GM18520 (cell line): ENCODE results near the gene ZNF677.
"Not testable (repeated sequence)": the region's sequence is repeated elsewhere in the genome, so short reads cannot be mapped to it uniquely, and the experiment has no call there.

Source experiments
- ATAC-seq: cut with Tn5 transposase; IDR thresholded peaks from one replicate; pipeline ENCODE4 v1.9.1; 2021; ENCODE audit not compliant: unreplicated experiment

The ZNF677 gene

DNA sequence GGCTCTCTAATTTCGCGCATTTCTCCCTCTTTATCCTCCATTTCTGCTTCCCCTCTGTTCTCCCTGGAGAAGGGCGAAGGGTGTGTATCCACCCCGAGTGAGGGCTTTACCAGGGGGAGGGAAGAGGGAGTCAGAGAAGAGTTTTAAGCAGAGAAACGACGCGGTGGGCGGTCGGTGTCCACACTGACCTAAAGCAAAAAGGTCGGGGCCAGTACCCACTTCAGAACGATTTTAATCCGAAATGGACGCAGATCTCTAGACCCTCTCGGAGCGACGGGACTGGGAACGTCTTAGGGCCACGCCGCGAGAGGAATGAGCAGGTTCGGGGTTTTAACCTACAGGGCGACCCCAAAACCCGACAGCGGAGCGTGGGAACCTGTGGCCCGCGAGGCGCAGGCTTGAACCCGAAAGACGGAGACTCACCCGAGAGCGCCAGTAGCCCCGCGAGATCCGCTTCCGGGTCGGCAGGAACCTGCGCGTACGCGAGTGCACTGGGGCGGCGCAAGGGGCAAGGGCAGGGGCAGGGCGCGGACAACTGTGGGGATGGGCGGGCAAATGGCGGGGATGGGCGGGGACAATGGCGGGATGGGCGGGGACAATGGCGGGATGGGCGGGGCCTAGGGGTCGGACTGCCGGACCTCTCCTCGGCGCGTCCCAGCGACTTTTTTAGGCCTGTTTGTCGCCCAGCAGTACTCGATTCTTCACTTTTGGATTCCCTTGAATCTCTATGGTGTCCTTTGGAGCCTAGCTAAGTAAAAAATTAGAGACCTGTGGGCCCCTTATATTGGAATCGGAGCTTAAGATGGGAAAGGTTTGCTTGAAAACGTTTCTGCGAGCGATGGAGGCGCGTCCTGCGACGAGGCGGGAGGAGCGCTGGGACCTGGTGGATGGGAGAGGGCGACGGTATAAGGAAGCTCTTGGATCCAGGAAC is at the start of gene ZNF677:
TSS of gene ZNF677 (minus strand) at position 463 of the 931 bp plus-strand sequence. CDS start 3,323 bp downstream, outside the sequence.
- no peak for ATAC-seq

DNA sequence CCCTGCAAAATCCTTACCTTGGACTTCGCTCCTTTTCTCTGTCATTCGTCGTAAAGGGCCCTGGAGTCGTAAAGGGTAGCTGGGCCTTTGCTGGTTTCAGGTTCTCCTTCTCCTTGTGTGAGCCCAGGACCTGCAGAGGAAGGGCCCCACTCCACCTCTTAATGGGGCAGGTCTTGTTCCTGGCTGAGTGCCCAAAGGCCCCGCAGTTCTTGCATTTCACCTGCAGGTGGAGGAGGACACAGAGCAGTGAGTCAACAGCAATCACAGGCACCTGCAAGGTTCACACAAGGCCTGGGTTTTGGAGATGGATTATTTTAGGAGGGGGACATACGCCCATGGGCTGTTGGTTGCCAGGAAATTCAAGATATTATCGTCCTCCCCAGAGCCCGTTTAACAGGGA is 46.7 kb upstream of the ZNF677 start:
- not testable (repeated sequence) for ATAC-seq

DNA sequence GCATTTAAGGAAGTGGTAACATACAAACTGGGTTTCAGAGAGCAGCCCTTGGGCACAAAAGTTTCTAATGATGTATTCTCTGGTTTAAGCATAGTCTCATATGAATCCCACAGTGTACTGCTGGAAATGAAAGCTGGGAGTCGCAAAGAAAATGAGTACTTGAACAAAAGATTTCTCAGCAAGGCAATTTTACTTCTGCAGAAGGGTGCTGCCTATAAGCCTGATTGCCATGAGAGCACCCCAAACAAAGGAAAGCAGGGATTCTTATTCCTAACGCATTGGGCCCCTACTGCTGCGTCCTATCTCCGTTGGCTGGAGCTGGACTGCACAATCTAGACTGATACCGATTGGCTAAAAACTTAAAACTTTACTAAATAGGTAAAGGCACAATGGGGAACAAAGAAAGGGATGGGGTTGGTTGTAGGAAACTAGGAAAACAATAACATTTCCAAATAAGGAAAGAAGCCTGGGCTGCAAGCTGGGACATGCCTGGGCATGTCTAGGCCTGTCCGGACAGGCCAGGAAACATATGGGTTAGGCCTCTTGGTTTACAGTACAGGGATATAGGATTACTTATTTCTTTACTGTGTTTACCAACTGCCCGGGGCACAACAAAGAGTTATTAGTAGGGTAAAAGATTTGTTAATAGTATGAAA is 40.2 kb upstream of the ZNF677 start:
- ATAC-seq, result no peak

DNA sequence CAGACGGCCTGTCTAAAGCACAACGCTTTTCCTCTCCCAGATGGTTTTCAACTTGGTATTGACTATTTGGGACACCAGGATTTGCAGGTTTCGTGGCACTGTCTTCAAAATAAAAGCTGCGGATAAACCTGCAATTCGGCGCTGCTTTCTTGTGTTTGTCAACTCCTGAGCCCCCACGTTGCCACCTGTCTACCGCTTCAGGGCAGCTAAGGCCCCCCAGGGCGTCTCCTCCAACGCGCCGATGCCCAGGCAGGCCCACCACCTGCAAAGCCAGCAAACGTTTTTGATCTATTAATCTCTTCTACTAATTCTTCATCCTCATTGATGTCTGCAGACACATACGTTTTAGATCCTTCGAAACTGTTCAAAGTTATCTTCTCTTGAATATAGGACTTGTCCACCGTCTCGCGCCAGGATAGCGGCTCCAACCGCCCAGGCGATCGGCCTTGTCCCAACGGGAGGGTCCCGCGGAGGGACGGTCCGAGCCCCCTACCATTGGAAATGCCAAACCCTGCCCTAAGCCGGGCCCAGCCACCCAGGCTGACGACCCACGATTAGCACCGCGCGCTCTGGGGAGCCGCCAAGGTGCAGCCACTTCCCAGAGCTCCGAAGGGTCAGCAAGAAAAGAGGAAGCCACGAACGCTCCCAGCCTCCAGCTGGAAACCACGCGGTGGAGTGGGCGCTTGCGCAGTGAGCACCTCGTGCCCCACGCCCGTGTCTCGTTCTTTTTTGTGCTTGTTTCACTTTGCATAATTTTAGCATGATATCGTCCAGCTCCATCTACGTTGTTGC is 36.3 kb upstream of the ZNF677 start:
- no peak for ATAC-seq

DNA sequence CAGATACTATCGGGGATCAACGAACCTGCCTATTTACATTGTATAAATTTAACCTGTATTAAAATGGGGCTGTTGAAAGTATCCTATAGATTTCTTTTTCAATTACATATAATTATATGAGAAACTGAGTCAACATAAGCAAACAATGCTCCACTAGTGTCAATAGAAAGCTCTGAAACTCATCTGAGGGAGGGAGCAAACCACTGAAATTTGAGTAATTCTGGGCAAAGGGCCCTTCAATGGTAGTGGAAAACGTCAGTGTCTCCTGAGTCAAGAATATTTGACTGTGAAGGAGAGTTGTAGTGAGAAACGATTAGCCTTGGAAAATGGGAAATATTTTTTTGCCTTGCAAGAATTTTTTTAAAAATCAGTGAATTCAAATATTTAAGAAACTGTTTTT is 30.4 kb upstream of the ZNF677 start:
- no peak for ATAC-seq

DNA sequence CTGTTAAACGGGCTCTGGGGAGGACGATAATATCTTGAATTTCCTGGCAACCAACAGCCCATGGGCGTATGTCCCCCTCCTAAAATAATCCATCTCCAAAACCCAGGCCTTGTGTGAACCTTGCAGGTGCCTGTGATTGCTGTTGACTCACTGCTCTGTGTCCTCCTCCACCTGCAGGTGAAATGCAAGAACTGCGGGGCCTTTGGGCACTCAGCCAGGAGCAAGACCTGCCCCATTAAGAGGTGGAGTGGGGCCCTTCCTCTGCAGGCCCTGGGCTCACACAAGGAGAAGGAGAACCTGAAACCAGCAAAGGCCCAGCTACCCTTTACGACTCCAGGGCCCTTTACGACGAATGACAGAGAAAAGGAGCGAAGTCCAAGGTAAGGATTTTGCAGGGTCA is 27.3 kb upstream of the ZNF677 start:
- not testable (repeated sequence) for ATAC-seq

DNA sequence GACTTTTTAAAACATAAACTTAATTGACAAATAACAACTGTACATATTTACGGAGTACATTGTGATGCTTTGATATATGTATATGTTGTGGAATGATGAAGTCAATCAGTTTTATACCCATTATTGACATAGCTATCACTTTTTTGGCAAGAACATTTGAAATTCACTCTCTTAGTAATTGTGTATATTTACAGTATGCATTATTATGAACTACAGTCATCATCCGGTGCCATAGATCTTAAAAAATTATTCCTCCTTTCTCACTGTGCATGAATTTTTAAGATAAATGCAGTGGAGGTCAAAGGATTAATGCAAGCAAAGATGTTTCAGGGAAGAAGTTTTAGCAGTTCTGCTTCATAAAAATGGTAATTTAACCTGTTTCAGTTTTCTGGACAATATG is 20.8 kb upstream of the ZNF677 start:
- ATAC-seq, result no peak

DNA sequence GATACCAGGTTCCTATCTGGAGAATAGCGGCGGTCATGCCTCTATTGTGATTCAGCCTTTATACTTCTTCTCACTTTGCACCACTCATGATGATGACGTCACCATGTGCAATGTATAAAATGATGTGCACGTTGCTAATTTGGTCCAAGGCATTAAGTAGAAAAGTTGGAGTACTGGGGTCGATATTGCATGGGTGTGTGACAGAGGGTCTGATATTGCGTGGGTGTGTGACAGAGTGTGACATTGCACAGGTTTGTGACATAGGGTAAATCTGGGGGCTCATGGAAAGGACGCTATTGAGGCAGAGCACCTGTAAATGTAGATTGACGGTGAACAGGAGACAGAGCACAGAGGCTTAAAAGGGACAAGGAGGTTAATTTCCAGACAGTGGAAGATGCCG is 17.4 kb upstream of the ZNF677 start:
- no peak for ATAC-seq

DNA sequence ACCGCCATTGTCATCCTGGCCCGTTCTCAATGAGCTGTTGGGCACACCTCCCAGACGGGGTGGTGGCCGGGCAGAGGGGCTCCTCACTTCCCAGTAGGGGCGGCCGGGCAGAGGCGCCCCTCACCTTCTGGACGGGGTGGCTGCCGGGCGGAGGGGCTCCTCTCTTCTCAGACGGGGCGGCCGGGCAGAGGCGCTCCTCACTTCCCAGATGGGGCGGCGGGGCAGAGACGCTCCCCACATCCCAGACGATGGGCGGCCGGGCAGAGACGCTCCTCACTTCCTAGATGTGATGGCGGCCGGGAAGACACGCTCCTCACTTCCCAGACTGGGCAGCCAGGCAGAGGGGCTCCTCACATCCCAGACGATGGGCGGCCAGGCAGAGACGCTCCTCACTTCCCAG is 15.2 kb upstream of the ZNF677 start:
- ATAC-seq, result not testable (repeated sequence)

DNA sequence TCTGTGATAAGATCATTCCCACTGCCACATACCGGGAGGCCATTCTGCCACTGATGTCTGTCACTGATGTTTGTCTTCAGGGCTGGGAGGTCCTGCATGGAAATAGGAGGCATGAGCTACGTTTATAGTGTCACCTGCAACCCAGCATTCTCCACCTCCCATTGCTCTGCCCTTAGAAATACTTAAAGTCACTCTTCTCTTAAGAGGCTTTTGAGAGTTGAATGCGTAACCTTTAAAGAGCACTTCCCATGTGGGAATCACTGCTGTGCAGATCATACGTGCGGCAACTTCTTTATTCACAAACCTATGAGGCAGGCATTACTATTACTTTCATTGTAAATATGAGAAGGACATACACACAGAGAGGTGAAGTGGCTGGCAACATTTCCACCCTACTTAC is 12.9 kb upstream of the ZNF677 start, which contains the start of gene VN1R4:
TSS of gene VN1R4 (minus strand) at position 101 of the 400 bp plus-strand sequence. CDS start at position 43, 58 bp downstream.
- not testable (repeated sequence) for ATAC-seq

DNA sequence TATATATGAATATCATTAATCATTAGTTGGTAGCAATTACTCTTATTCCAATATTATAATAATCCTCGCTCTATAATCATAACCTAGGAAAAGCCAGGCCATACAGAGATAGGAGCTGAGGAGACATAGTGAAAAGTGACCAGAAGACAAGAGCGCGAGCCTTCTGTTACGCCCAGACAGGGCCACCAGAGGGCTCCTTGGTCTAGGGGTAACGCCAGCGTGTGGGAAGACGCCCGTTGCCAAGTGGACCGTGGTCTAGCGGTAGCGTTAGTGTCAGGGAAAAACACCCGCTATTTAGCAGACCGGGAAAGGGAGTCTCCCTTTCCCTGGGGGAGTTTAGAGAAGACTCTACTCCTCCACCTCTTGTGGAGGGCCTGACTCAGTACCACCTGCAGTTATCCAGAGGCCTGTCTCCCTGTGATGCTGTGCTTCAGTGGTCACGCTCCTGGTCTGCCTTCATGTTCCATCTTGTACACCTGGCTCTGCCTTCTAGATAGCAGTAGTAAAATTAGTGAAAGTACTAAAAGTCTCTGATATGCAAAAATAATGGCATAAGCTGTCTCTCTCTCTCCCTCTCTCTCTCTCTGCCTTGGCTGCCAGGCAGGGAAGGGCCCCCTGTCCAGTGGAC is 3.2 kb upstream of the ZNF677 start, which contains the start of gene VN1R2:
TSS of gene VN1R2 (plus strand) at position 578 of the 628 bp plus-strand sequence. CDS start 84 bp downstream, outside the sequence.
- not testable (repeated sequence) for ATAC-seq

DNA sequence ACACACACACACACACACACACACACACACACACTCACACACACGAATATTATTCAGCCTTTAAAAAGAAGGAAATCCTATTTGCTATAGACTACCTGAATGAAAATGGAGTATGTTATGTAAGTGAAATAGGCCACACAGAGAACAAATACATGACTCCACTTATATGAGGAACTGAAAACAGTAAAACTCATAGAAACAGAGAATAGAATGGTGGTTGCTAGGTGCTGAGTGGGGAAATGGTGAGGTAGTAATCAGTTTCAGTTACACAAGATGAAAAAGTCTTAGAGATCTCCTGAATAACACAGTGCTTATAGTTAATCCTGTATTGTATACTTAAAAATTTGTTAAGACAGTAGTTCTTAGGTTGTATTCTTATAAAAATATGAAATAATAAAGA is 8.2 kb downstream of the ZNF677 start:
- ATAC-seq, result no peak

DNA sequence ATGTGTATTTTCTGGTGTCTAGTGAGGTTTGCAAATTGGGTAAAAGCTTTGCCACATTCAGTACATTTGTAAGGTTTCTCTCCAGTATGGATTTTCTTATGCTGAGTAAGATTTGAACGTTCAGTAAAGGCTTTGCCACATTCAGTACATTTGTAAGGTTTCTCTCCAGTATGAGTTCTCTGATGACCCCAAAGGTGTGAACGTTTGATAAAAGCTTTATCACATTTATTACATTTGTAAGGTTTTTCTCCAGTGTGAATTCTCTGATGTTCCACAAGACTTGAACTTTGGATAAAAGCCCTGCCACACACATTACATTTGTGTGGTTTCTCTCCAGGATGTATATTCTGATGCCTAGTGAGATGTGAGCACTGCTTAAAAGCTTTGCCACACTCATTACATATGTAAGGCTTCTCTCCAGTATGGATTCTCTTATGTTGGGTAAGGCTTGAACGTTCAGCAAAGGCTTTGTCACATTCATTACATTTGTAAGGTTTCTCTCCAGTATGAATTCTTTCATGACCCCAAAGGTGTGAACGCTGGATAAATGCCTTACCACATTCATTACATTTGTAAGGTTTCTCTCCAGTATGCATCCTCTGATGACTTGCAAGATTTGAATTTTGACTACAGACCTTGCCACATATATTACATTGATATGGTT is 17.4 kb downstream of the ZNF677 start:
- no peak for ATAC-seq

DNA sequence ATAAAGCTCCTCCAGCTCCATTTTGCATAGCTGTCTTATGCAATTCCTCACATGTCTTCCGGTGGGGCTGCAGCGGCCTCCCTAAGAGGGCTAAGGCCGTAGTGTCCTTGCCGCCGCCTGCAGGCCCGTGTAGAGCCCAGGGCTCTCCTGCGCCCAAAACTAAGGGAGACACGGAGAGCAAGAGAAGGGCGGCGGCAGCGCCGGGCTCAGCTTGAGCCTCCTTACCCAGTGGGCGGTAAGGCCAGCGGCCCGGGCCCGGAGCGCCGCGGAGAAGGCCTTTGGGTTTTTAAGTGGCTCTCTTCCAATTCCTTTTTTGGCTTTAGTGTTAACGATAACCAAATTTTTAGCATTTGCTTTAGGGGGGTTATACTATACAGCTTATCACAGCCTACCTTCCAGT is 30.1 kb downstream of the ZNF677 start:
- ATAC-seq, result no peak

DNA sequence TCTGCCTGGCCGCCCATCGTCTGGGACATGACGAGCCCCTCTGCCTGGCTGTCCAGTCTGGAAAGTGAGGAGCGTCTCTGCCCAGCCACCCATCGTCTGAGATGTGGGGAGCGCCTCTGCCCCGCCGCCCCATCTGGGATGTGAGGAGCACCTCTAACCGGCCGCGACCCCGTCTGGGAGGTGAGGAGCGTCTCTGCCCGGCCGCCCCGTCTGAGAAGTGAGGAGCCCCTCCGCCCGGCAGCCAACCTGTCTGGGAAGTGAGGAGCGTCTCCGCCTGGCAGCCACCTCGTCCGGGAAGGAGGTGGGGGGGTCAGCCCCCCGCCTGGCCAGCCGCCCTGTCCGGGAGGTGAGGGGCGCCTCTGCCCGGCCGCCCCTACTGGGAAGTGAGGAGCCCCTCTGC is 32.0 kb downstream of the ZNF677 start:
- not testable (repeated sequence) for ATAC-seq

DNA sequence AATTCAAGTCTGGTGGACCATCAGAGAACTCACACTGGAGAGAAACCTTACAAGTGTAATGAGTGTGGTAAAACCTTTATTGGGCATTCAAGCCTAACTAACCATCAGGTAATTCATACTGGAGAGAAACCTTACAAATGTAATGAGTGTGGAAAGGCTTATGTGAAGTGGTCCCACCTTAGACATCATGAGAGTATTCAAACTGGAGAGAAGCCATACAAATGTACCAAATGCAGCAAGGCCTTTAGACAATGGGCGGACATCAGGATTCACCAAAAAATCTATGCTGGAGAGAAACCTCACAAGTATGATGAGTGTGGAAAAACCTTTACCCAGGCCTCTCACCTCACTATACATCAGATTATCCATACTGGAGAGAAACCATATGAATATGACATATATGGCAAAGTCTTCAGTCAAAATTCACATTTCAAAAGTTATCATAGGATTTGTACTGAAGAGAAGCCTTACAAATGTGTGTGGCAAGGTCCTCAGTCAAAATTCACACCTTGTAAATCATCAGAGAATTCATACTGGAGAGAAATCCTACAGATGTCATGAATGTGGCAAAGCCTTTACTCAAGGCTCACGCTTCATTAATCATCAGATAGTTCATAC is 41.9 kb downstream of the ZNF677 start:
- no peak for ATAC-seq

DNA sequence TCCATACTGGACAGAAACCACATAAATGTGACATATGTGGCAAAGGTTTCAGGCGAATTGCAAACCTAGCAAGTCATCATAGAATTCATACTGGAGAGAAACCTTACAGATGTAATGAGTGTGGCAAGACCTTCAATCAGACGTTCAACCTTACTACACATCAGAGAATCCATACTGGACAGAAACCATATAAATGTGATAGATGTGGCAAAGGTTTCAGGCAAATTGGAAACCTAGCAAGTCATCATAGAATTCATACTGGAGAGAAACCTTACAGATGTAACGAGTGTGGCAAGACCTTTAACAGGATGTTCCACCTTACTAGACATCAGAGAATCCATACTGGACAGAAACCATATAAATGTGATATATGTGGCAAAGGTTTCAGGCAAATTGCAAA is 43.1 kb downstream of the ZNF677 start:
- ATAC-seq, result not testable (repeated sequence)

DNA sequence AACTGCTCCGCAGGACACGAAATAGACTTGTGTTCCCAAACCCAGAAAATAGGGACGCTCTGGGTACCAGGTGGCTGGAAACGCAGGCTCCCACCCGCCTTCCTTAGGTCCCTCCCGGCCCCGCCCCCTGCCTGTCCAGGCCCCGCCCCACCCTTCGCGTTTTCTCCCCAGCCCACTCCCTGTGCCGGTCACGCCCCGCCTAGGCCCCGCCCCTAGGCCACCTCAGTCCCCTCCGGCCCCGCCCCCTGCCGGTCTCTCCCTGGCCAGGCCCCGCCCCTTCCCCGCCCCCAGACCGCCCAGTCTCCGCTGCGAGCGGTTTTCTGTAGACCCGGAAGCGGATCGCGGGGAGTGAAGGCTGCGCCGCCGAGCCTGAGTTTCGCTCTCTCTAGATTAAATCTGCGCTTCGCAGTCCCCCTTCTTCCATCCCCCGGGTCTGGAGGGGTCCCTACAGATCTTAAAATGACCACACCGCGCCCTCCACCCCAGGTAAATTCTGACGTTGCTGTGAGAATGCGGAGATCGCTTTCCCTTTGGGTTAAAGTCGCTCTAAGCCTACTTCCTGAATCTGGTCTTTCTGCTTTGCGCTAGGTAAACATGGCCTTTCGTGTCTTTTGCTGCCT is 57.8 kb downstream of the ZNF677 start:
- no peak for ATAC-seq

DNA sequence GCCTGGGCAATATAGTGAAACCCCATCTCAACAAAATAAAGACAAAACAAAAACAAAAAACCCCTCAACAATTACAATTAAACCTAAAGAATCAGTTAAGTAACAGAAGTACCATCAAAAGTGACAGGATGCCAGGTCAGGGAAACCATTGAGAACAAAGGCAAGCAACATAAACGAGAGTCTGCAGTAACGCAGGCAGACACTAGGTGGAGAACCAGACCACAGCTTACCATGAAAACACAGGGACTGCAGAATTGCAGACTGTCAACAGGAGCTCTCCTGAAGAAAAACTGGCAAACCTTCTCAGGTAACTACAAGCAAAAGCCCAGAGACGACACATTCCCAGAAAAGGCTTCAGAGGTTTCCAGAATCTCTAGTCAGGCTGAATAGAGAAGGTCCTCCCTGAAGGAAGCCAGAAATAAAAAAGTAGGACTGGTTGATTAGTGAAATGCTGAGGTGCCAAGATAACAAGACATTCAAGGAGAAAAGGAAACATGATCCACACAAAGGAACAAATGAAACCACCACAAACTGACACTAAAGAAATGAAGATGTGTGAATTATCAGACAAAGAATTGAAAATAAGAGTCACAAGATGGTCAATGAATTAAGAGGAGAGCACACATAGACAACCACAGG is 59.3 kb downstream of the ZNF677 start:
- ATAC-seq, result no peak
